WTC11 (cell line): ENCODE results near the gene GOLGA3. TPM values are rescaled to one million over a fixed set of nuclear protein-coding genes. Genes with fewer than 3 reads are reported as not detected.

ENCODE experiments used
- ATAC-seq: fragments of 200-7000 bp; cut with Tn5 transposase; 2 replicates; pipeline ENCODE4 v1.10.0; 2021; ENCODE audit warnings: mild to moderate bottlenecking, moderate library complexity
- CTCF ChIA-PET: fragments of 300-600 bp; sonication (Branson Sonifier 250); formaldehyde crosslinking; loops from one replicate; lab custom pipeline; 2021; ENCODE audit warnings: antibody characterized with exemption; lab: Charles Lee
- POLR2A ChIA-PET: fragments of 350-600 bp; sonication (Branson Sonifier 250); formaldehyde crosslinking; loops from one replicate; lab custom pipeline; 2021; ENCODE audit warnings: antibody characterized with exemption; lab: Charles Lee
- DNase-seq: peaks from one replicate; pipeline ENCODE4 v3.0.0; 2021; ENCODE audit warnings: low spot score
- H3K27ac Mint-ChIP-seq: 2 replicates; pipeline ENCODE4 v1.8.0; 2021; ENCODE audit warnings: mixed read lengths
- H3K27me3 Mint-ChIP-seq: 2 replicates; pipeline ENCODE4 v1.8.0; 2021; ENCODE audit warnings: low read depth, mild to moderate bottlenecking, moderate library complexity, mixed read lengths
- H3K36me3 Mint-ChIP-seq: 2 replicates; pipeline ENCODE4 v1.8.0; 2021; ENCODE audit warnings: mixed read lengths
- H3K4me1 Mint-ChIP-seq: 2 replicates; pipeline ENCODE4 v1.8.0; 2022; ENCODE audit warnings: mixed read lengths
- H3K4me3 Mint-ChIP-seq: 2 replicates; pipeline ENCODE4 v1.8.0; 2021; ENCODE audit warnings: mild to moderate bottlenecking, moderate library complexity, mixed read lengths
- H3K9me3 Mint-ChIP-seq: 2 replicates; pipeline ENCODE4 v1.8.0; 2021; ENCODE audit warnings: mixed read lengths
- ATF1 ChIP-seq: sonication (generic); formaldehyde crosslinking; IDR thresholded peaks from 2 replicates; pipeline ENCODE4 v1.8.1; 2023; ENCODE audit warnings: mild to moderate bottlenecking, moderate library complexity, missing genetic modification reagents
- CTCF ChIP-seq: fragments of 200-600 bp; IDR thresholded peaks from 2 replicates; pipeline ENCODE4 v1.8.0; 2022; ENCODE audit warnings: antibody characterized with exemption
- E2F4 ChIP-seq: sonication (generic); formaldehyde crosslinking; IDR thresholded peaks from 2 replicates; pipeline ENCODE4 v1.8.1; 2022; ENCODE audit warnings: low read depth, mild to moderate bottlenecking, moderate library complexity, missing genetic modification reagents, borderline replicate concordance
- E2F5 ChIP-seq: sonication (generic); formaldehyde crosslinking; IDR thresholded peaks from 2 replicates; pipeline ENCODE4 v1.8.1; 2022; ENCODE audit warnings: mild to moderate bottlenecking, moderate library complexity, missing genetic modification reagents
- EMX1 ChIP-seq: fragments of 250-450 bp; sonication (Bioruptor Pico); IDR thresholded peaks from 2 replicates; pipeline ENCODE4 v1.8.0; 2021; ENCODE audit warnings: mild to moderate bottlenecking
- ERG ChIP-seq: fragments of 250-450 bp; sonication (Bioruptor Pico); IDR thresholded peaks from 2 replicates; pipeline ENCODE4 v1.8.0; 2021; ENCODE audit warnings: mild to moderate bottlenecking
- ESRRA ChIP-seq: sonication (generic); formaldehyde crosslinking; IDR thresholded peaks from 2 replicates; pipeline ENCODE4 v1.8.1; 2022; ENCODE audit warnings: mild to moderate bottlenecking, missing genetic modification reagents, borderline replicate concordance
- FOXP1 ChIP-seq: sonication (generic); formaldehyde crosslinking; IDR thresholded peaks from 2 replicates; pipeline ENCODE4 v1.8.0; 2022; ENCODE audit warnings: missing genetic modification reagents, mild to moderate bottlenecking, moderate library complexity, borderline replicate concordance
- HMGA2 ChIP-seq: fragments of 250-450 bp; sonication (Bioruptor Pico); IDR thresholded peaks from 2 replicates; pipeline ENCODE4 v1.4.0; 2021; ENCODE audit warnings: mild to moderate bottlenecking, moderate library complexity
- IRF2 ChIP-seq: sonication (generic); formaldehyde crosslinking; IDR thresholded peaks from 2 replicates; pipeline ENCODE4 v1.8.0; 2022; ENCODE audit warnings: low read depth, missing genetic modification reagents, borderline replicate concordance
- JAZF1 ChIP-seq: fragments of 250-450 bp; sonication (Bioruptor Pico); IDR thresholded peaks from 2 replicates; pipeline ENCODE4 v1.9.0; 2021; ENCODE audit warnings: moderate library complexity, mild to moderate bottlenecking, inconsistent platforms
- MLX ChIP-seq: sonication (generic); formaldehyde crosslinking; IDR thresholded peaks from 2 replicates; pipeline ENCODE4 v1.8.1; 2023; ENCODE audit warnings: mild to moderate bottlenecking, missing genetic modification reagents, moderate library complexity
- MXD4 ChIP-seq: fragments of 250-450 bp; sonication (Bioruptor Pico); IDR thresholded peaks from 2 replicates; pipeline ENCODE4 v1.8.0; 2021; ENCODE audit warnings: mild to moderate bottlenecking, moderate library complexity, borderline replicate concordance
- NFE2L1 ChIP-seq: sonication (generic); formaldehyde crosslinking; IDR thresholded peaks from 2 replicates; pipeline ENCODE4 v1.8.1; 2023; ENCODE audit warnings: missing genetic modification reagents
- OVOL2 ChIP-seq: fragments of 250-450 bp; sonication (Bioruptor Pico); IDR thresholded peaks from 2 replicates; pipeline ENCODE4 v1.9.0; 2021; ENCODE audit warnings: mild to moderate bottlenecking, borderline replicate concordance
- PRDM15 ChIP-seq: sonication (generic); formaldehyde crosslinking; IDR thresholded peaks from 2 replicates; pipeline ENCODE4 v1.8.0; 2022; ENCODE audit warnings: missing genetic modification reagents
- SMAD3 ChIP-seq: sonication (generic); formaldehyde crosslinking; IDR thresholded peaks from 2 replicates; pipeline ENCODE4 v1.8.0; 2022; ENCODE audit warnings: missing genetic modification reagents, mild to moderate bottlenecking, borderline replicate concordance
- STAT6 ChIP-seq: sonication (generic); formaldehyde crosslinking; conservative IDR thresholded peaks from 2 replicates; pipeline ENCODE4 v1.8.1; 2023; ENCODE audit warnings: mild to moderate bottlenecking, low read depth, missing genetic modification reagents, moderate library complexity
- ZNF138 ChIP-seq: sonication (generic); formaldehyde crosslinking; conservative IDR thresholded peaks from 2 replicates; pipeline ENCODE4 v1.8.1; 2022; ENCODE audit warnings: mild to moderate bottlenecking, moderate library complexity, missing genetic modification reagents
- ZNF263 ChIP-seq: sonication (generic); formaldehyde crosslinking; IDR thresholded peaks from 2 replicates; pipeline ENCODE4 v1.8.1; 2022; ENCODE audit warnings: low read depth, mild to moderate bottlenecking, moderate library complexity, missing genetic modification reagents
- total RNA-seq: library from RNA; stranded (reverse); gene quantifications from 3 replicates; pipeline ENCODE4 v1.2.3, GENCODE V29; 2021

Gene GOLGA3
- total RNA-seq, 1 experiment from 2014 or later, result 47.8 TPM

GRCh38 chr12:132748319-132748718 is 80.3 kb downstream of the GOLGA3 start (continued):
- TF ChIP-seq PRDM15 (CRISPR knock-in tag) (no peak), CTCF (no peak), FOXP1 (CRISPR knock-in tag) (no peak)

- H3K36me3 Mint-ChIP-seq, result peaks cover 71% of the 10 kb centered on the region
- no peak overlapping the region for H3K27ac Mint-ChIP-seq
- no peak overlapping the region for H3K4me3 Mint-ChIP-seq
- H3K9me3 Mint-ChIP-seq, result peaks cover 2% of the 10 kb centered on the region; the same call in 1 of the 2 replicates
- ATAC-seq (no peak), DNase-seq (no peak)
- POLR2A ChIA-PET, result no interaction called here
- CTCF ChIA-PET, result no interaction called here
- H3K27me3 Mint-ChIP-seq, result no peaks in the 10 kb centered on the region
- H3K4me1 Mint-ChIP-seq, result no peaks in the 10 kb centered on the region
- TF ChIP-seq E2F4, result no peak
- no peak for TF ChIP-seq MXD4 (CRISPR knock-in tag)
- no peak for TF ChIP-seq NFE2L1
- TF ChIP-seq ATF1 (CRISPR knock-in tag), result no peak
- no peak for TF ChIP-seq IRF2 (CRISPR knock-in tag)
- TF ChIP-seq OVOL2 (CRISPR knock-in tag), result no peak
- TF ChIP-seq JAZF1 (CRISPR knock-in tag), result no peak
- no peak for TF ChIP-seq ZNF263 (CRISPR knock-in tag)
- no peak for TF ChIP-seq E2F5 (CRISPR knock-in tag)
- TF ChIP-seq ESRRA, result no peak
- TF ChIP-seq ERG (CRISPR knock-in tag), result no peak
- no peak for TF ChIP-seq SMAD3
- TF ChIP-seq MLX (CRISPR knock-in tag), result no peak
- no peak for TF ChIP-seq HMGA2 (CRISPR knock-in tag)
- no peak for TF ChIP-seq STAT6 (CRISPR knock-in tag)
- no peak for TF ChIP-seq ZNF138 (CRISPR knock-in tag)
- no peak for TF ChIP-seq EMX1 (CRISPR knock-in tag)
These were observed 80.8 kb downstream of the GOLGA3 start for GRCh38 chr12:132747896-132748295.
